Heart right ventricle (tissue), 16 donors: ENCODE data around the gene SIX3. TPM values are rescaled to one million over a fixed set of nuclear protein-coding genes. Genes with fewer than 3 reads are reported as not detected.

ENCODE experiments used
- ATAC-seq, 8 donors: fragments of 200-7000 bp; cut with Tn5 transposase; one replicate each; pipeline ENCODE4 v1.9.1; 2020; ENCODE audit warnings: mild to moderate bottlenecking in 8 of 8, moderate library complexity in 8 of 8, moderate number of reproducible peaks in 1 of 8
- DNase-seq, 2 donors: peaks; one replicate each; pipeline ENCODE4 v3.0.0-alpha.2; 2020
- H3K27ac ChIP-seq, 10 donors: fragments of 200-600 bp; sonication (generic) in 2 of 10; one replicate each; pipeline versions ENCODE4 v1.5.0 to v1.8.0; 2020 to 2022; ENCODE audit warnings: mild to moderate bottlenecking in 3 of 10
- H3K27me3 ChIP-seq, 7 donors: fragments of 200-600 bp; one replicate each; pipeline ENCODE4 v1.8.0; 2021 to 2022; ENCODE audit warnings: mild to moderate bottlenecking in 2 of 7
- H3K36me3 ChIP-seq, 9 donors: fragments of 200-600 bp; sonication (generic) in 1 of 9; one replicate each; pipeline versions ENCODE4 v1.5.0 to v1.8.0; 2020 to 2022; ENCODE audit warnings: mild to moderate bottlenecking in 2 of 9
- H3K4me1 ChIP-seq, 9 donors: fragments of 200-600 bp; sonication (generic) in 1 of 9; one replicate each; pipeline versions ENCODE4 v1.5.0 to v1.8.0; 2020 to 2022; ENCODE audit warnings: mild to moderate bottlenecking in 4 of 9
- H3K4me3 ChIP-seq, 10 donors: fragments of 200-600 bp; sonication (generic) in 2 of 10; one replicate each; pipeline versions ENCODE4 v1.5.0 to v1.8.0; 2020 to 2022; ENCODE audit warnings: mild to moderate bottlenecking in 7 of 10, moderate library complexity in 2 of 10
- H3K9me3 ChIP-seq, 11 donors: fragments of 200-600 bp in 10 of 11; sonication (generic) in 2 of 11; one replicate each; pipeline versions ENCODE4 v1.5.0 to v1.8.0; 2013 to 2022; ENCODE audit warnings: mild to moderate bottlenecking in 2 of 11, control low read depth in 1 of 11, moderate library complexity in 1 of 11
- CTCF ChIP-seq, 9 donors: fragments of 200-600 bp; sonication (generic) in 2 of 9; IDR thresholded peaks; one replicate each; pipeline versions ENCODE4 v1.5.0 to v1.8.0; 2021 to 2022; ENCODE audit warnings: antibody characterized with exemption in 9 of 9, mild to moderate bottlenecking in 5 of 9, moderate library complexity in 1 of 9
- WGBS, 2 donors: extraction: QIAGEN DNeasy Blood & Tissue Kit; methylation state at CpG; one replicate each; pipeline ENCODE4 v1.1.7; 2013; ENCODE audit warnings: inconsistent platforms in 1 of 2; 5-methylcytosine and 5-hydroxymethylcytosine counted together
- intact Hi-C, 10 donors: fragments of 100-400 bp; cut with DNase I; formaldehyde crosslinking; loops; one replicate each; pipeline versions ENCODE4 v1.11.1 to v1.14.2; 2022
- polyA plus RNA-seq, 2 donors: library from polyadenylated mRNA; stranded (reverse); fragments of 200-250 nt; gene quantifications; one replicate each; pipeline ENCODE4 v1.2.3, GENCODE V29; 2013
- total RNA-seq, 10 donors: library from RNA; stranded (reverse); fragmentation: NEBNext Ultra II Directional in 3 of 10; extraction: Animal tissue kit (Norgen Biotek cat#: 25700) in 3 of 10; gene quantifications; one replicate each; pipeline versions ENCODE4 v1.2.1 to v1.2.4, GENCODE V29; 2021 to 2023
- donor health status: Arrhythmogenic right ventricular cardiomyopathy.
- donor health status: ischemic (EF 13 %, LVEDD 7.1; RV severe dilation, severe dysfunction).
- donor health status: healthy with polysubstance abuse.
- donor health status: DM: no; HTN: yes; CAD: no.
- donor health status: DM: no; HTN: no; CAD: no.
- donor health status: ischemic (EF 25% LVEDD 6.9; RV normal size, moderate dysfunction).
- donor health status: ischemic (EF 25% LVEDD 5.7; RV mildly dilated, moderate dysfunction).
- donor health status: healthy.
- donor health status: DM: yes; HTN: yes; CAD: no.
- donor health status: Ischemic cardiomyopathy.
- donor health status: ischemic (EF 35%, LVEDD 5.7; RV mildly dilated, moderate dysfunction).
- donor health status: nonischemic (EF 11% LVEDD 7.7; RV severe dilation, severe dysfunction).
- donor health status: DM: yes; HTN: yes; CAD: no.
- donor health status: PGD.
- donor health status: ischemic (EF 29% LVEDD 5.4; RV normal size, mild dysfunction).
- donor health status: nonischemic (EF 23%, LVEDD 6.1; RV moderate dilation, normal function).

The SIX3 gene
- total and polyA plus RNA-seq, 12 donors, result not detected

- Histone ChIP-seq H3K4me1 (peaks cover 0 to 2% (median 0%) of the 10 kb centered on the region in 9 donors), H3K9me3 (no peaks in the 10 kb centered on the region), H3K36me3 (no peaks in the 10 kb centered on the region), H3K4me3 (no peak overlapping the region), H3K27ac (no peak overlapping the region), H3K27me3 (peaks cover 16 to 97% (median 87%) of the 10 kb centered on the region in 7 donors)
- TF ChIP-seq CTCF (IDR thresholded peaks at IDR 0.05), result no peak
- intact Hi-C loops, result no loop called here
- DNase-seq, result no peak
- no peak for ATAC-seq
- WGBS, 2 donors, result 80 to 84% methylated on average over 6 of the region's 6 CpGs
These were observed 18.7 kb upstream of the SIX3 start for GRCh38 chr2:44922776-44923175.

GRCh38 chr2:44925561-44926136, 15.9 kb upstream of the SIX3 start:
- WGBS, 2 donors, result 13 to 14% methylated on average over 4 of the region's 4 CpGs
- no peaks in the 10 kb centered on the region for H3K36me3 ChIP-seq
- TF ChIP-seq CTCF (IDR thresholded peaks at IDR 0.05), result no peak
- intact Hi-C loops, result no loop called here
- H3K27me3 ChIP-seq, result peaks cover 38 to 100% (median 100%) of the 10 kb centered on the region in 7 donors
- ATAC-seq (no peak), DNase-seq (no peak)
- peaks cover 0 to 25% (median 14%) of the 10 kb centered on the region in 9 donors for H3K4me1 ChIP-seq
- H3K27ac ChIP-seq, result no peak overlapping the region
- H3K9me3 ChIP-seq, result no peaks in the 10 kb centered on the region
- no peak overlapping the region for H3K4me3 ChIP-seq

- 11 to 14% methylated on average over 9 of the region's 9 CpGs for WGBS, 2 donors
- Histone ChIP-seq H3K4me3 (no peak overlapping the region), H3K9me3 (no peaks in the 10 kb centered on the region), H3K4me1 (peaks cover 0 to 25% (median 14%) of the 10 kb centered on the region in 9 donors), H3K36me3 (no peaks in the 10 kb centered on the region), H3K27ac (no peak overlapping the region), H3K27me3 (peaks cover 40 to 100% (median 100%) of the 10 kb centered on the region in 7 donors)
- no peak for TF ChIP-seq CTCF (IDR thresholded peaks at IDR 0.05)
- DNase-seq (no peak), ATAC-seq (no peak)
- intact Hi-C loops, result no loop called here
These were observed 14.5 kb upstream of the SIX3 start for GRCh38 chr2:44926957-44927356.

GRCh38 chr2:44927985-44928482, 13.5 kb upstream of the SIX3 start:
- Histone ChIP-seq H3K27me3 (peaks cover 44 to 100% (median 100%) of the 10 kb centered on the region in 7 donors), H3K27ac (no peak overlapping the region)
- DNase-seq, result no peak

More at GRCh38 chr2:44927985-44928482, 13.5 kb upstream of the SIX3 start:
- Histone ChIP-seq H3K36me3 (no peaks in the 10 kb centered on the region), H3K4me1 (peaks cover 0 to 25% (median 16%) of the 10 kb centered on the region in 9 donors), H3K4me3 (peak overlapping the region in 3 of 10 donors; percentile 29 to 40 (median 37)), H3K9me3 (no peaks in the 10 kb centered on the region)
- intact Hi-C loops, result no loop called here
- WGBS, 2 donors, result 3 to 6% methylated on average over 36 of the region's 36 CpGs
- no peak for TF ChIP-seq CTCF (IDR thresholded peaks at IDR 0.05)
- no peak for ATAC-seq
